ENCODE measurements around the gene PCDHGA5.

DNA sequence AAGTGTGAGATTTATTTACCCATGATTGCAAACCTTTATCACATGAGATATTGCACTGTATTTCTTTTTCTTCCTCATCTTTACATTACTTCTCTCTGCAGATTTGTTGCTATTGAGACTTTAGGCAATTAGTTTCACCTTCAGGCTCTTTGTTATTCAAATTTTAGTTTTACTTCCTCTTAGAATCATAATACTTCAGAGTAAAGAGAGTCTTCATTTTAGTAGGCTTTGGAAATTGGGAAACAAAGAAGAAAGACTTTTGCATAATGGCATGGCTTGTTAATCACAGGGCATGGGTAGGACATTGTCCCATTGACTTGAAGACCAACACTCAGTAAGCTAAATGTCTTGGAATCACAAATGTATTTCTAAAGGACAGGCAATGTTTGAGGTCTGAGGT is 1.2 kb upstream of the PCDHGA5 start:
- no peak for TF ChIP-seq POLR2AphosphoS5 (IDR thresholded peaks at IDR 0.05; ENCODE audit: low read depth, low read length)
- TF ChIP-seq YY1 (IDR thresholded peaks at IDR 0.05; ENCODE audit: extremely low read depth, insufficient replicate concordance, low read depth, low read length) = no peak
- TF ChIP-seq JUND (IDR thresholded peaks at IDR 0.05) = no peak
- TF ChIP-seq, protein P1, sequence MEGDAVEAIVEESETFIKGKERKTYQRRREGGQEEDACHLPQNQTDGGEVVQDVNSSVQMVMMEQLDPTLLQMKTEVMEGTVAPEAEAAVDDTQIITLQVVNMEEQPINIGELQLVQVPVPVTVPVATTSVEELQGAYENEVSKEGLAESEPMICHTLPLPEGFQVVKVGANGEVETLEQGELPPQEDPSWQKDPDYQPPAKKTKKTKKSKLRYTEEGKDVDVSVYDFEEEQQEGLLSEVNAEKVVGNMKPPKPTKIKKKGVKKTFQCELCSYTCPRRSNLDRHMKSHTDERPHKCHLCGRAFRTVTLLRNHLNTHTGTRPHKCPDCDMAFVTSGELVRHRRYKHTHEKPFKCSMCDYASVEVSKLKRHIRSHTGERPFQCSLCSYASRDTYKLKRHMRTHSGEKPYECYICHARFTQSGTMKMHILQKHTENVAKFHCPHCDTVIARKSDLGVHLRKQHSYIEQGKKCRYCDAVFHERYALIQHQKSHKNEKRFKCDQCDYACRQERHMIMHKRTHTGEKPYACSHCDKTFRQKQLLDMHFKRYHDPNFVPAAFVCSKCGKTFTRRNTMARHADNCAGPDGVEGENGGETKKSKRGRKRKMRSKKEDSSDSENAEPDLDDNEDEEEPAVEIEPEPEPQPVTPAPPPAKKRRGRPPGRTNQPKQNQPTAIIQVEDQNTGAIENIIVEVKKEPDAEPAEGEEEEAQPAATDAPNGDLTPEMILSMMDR (IDR thresholded peaks at IDR 0.05 in 2 of 3, conservative IDR thresholded peaks at IDR 0.05 in 1 of 3; ENCODE audit: borderline replicate concordance in 1 of 3, insufficient read depth in 1 of 3, low read depth in 2 of 3, low read length in 2 of 3) = no peak
- TF ChIP-seq EZH2phosphoT487 (IDR thresholded peaks at IDR 0.05; ENCODE audit: borderline replicate concordance) = no peak
- TF ChIP-seq SP1 (IDR thresholded peaks at IDR 0.05; ENCODE audit: low read depth) = no peak
